SH-SY5Y (cell line): Measurements from ENCODE around the gene RBBP8NL.

Experiments
- GATA2 ChIP-seq: IDR thresholded peaks from 2 replicates; pipeline ENCODE4 v1.6.1; 2011; ENCODE audit warnings: mild to moderate bottlenecking, low read depth, low read length
- GATA3 ChIP-seq: IDR thresholded peaks from 2 replicates; pipeline ENCODE4 v1.6.1; 2011; ENCODE audit warnings: low read depth, mild to moderate bottlenecking, low read length, moderate library complexity

- TF ChIP-seq GATA3 (no peak), GATA2 (no peak)
Measured at GRCh38 chr20:62408640-62409039, 18.7 kb downstream of the RBBP8NL start.
